ENCODE data around the gene MIB2.

GRCh38 chr1:1630965-1631781, 15.9 kb downstream of the MIB2 start:
- TF ChIP-seq EZH2 (IDR thresholded peaks at IDR 0.05; ENCODE audit: borderline replicate concordance) = no peak
- TF ChIP-seq, protein P1, sequence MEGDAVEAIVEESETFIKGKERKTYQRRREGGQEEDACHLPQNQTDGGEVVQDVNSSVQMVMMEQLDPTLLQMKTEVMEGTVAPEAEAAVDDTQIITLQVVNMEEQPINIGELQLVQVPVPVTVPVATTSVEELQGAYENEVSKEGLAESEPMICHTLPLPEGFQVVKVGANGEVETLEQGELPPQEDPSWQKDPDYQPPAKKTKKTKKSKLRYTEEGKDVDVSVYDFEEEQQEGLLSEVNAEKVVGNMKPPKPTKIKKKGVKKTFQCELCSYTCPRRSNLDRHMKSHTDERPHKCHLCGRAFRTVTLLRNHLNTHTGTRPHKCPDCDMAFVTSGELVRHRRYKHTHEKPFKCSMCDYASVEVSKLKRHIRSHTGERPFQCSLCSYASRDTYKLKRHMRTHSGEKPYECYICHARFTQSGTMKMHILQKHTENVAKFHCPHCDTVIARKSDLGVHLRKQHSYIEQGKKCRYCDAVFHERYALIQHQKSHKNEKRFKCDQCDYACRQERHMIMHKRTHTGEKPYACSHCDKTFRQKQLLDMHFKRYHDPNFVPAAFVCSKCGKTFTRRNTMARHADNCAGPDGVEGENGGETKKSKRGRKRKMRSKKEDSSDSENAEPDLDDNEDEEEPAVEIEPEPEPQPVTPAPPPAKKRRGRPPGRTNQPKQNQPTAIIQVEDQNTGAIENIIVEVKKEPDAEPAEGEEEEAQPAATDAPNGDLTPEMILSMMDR (IDR thresholded peaks at IDR 0.05; ENCODE audit: poor library complexity) = no peak

All from hepatocyte (in vitro differentiated cells).